K562 treated with DMSO at 1 percent for 12 hours (cell line): ENCODE results near the gene MAD1L1. TPM values are rescaled to one million over a fixed set of nuclear protein-coding genes. Genes with fewer than 3 reads are reported as not detected.

Source experiments
- total RNA-seq: library from RNA; unstranded; fragments of 300-600 nt; gene quantifications from 2 replicates; pipeline ENCODE4 v1.2.3, GENCODE V29; 2022; ENCODE audit not compliant: insufficient read depth

The MAD1L1 gene
- 68.9 and 138 TPM in 2 replicates for total RNA-seq

GRCh38 chr7:2232766-2233520, at the start of gene MAD1L1:
Gene MAD1L1 (minus strand): TSS chr7:2232945. CDS start chr7:2230133, 2,812 bp downstream.

GRCh38 chr7:2241580-2242540, 9.1 kb upstream of the MAD1L1 start, which contains the start of the genes MRM2 and NUDT1:
Gene MRM2 (minus strand): TSS chr7:2242205. CDS start chr7:2242169, 36 bp downstream.
Gene NUDT1 (plus strand): TSS chr7:2242226. CDS start chr7:2244575, 2,349 bp downstream.

Other genes starting within 250 kb of the MAD1L1 start
- 27.9 and 35.4 TPM in 2 replicates for gene MRM2, start 9.3 kb upstream of the MAD1L1 start, total RNA-seq
- 55.5 and 66.8 TPM in 2 replicates for gene NUDT1, start 9.3 kb upstream of the MAD1L1 start, total RNA-seq
- gene SNX8, start 81.5 kb upstream of the MAD1L1 start, total RNA-seq, result 12.2 and 22.1 TPM in 2 replicates
- 138 and 181 TPM in 2 replicates for gene EIF3B, start 121.9 kb upstream of the MAD1L1 start, total RNA-seq
- 37.8 and 46.1 TPM in 2 replicates for gene CHST12, start 170.7 kb upstream of the MAD1L1 start, total RNA-seq
- not detected in 2 replicates for gene GRIFIN, start 243.5 kb upstream of the MAD1L1 start, total RNA-seq